GM18508 (cell line): ENCODE measurements around the gene POLL.
"Not testable (repeated sequence)": the region's sequence is repeated elsewhere in the genome, so short reads cannot be mapped to it uniquely, and the experiment has no call there.

Experiments used
- ATAC-seq: cut with Tn5 transposase; IDR thresholded peaks from one replicate; pipeline ENCODE4 v1.9.1; 2021; ENCODE audit warnings: moderate number of reproducible peaks; ENCODE audit not compliant: insufficient read depth, unreplicated experiment

Gene POLL

DNA sequence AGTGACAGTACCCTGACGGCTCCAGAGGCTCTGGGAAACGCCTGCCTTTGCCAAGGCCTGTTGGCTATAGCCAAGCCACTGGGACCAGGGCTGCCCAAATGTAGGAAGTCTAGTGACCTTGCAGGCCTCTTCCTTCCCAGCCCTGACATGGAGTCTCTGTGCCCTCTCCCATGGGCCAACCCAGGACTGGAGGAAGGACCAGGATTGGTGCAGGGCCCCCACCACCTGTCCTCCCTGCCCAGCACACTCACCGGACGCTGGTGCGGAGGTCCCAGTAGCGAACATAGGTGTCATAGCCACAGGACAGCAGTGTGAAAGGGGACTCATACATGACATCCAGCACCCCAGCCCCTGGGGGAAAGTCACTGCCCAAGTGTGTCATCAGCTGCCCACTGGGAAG lies 24.0 kb upstream of the POLL start:
- no peak for ATAC-seq

GRCh38 chr10:101611096-101611905 lies 23.2 kb upstream of the POLL start:
- no peak for ATAC-seq

- no peak for ATAC-seq
Observed at GRCh38 chr10:101609481-101609880, 21.4 kb upstream of the POLL start.

DNA sequence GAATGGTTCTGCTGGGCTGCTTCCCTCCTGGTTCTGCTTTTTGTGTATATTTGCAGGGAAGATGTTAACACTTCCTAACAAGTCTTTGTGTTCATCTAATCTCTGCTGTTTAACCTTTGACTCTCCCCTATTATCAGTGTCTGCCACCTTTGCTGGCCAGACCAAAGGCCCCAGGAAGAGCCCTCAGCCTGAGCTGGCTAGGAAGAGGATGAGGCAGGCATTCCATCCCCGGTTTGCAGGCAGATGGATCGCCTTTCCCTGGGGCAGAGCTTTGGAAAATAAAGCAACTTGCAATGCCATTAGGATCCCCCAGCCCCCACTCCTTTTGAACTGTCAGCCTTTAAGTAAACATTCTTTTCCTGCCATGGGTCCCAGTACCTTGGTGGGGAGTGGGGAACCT lies 19.1 kb upstream of the POLL start:
- no peak for ATAC-seq

GRCh38 chr10:101602761-101603398 lies 14.8 kb upstream of the POLL start:
- ATAC-seq = no peak

DNA sequence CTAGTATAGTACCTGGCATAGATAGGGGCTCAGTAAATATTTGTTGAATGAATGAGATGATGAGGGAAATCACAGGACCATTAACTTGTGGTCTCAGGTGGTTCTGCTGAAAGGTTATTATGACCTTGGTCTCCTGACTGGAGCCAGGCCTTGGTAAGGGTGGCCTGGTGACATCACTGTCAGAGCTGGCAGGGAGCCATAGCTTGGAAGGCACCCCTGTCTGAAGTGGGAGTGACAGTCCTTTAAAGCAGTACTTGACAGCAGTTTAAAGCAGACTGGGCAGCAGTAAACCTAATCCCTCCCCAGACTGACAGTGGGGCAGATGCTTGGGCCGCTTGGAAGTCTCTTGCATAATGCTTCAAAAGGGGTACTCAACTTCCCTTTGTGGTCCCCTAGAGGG lies 13.5 kb upstream of the POLL start:
- no peak for ATAC-seq

DNA sequence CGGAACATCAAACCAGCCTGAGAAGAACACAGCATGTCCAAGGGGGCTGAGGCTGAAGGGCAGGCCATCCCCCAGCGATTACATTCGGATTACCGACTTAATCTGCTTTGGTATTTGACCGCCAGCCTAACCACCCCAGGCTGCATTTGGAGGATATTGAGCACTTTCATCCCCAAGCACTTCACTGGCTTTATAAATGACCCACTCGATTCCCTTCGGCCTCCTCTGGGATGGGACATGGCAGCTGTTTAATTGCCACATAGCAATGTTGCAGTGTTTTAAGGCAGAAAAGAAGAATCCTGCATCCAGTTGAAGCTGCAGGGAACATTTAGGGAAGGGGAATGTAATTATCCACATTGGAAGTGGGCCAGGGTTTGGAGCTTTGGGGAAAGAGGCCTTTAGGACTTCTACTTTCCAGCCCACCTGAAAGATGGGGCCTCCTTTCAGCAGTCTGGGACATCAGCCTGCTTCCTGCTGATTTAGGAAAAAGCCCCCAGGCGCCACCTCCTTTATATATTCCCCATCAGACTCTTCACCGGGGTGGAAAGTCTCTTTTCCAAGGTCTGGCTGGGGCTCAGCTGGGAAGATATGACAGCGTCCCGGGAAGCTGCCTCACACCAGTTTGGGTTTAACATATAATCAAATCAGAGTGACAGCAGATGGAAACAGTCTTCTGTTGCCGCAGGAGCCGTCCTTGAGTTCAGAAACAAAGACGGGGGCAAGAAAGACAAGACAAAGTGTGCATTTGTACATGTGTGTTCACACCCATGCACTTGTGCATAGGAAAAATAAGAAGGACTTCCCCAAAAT lies 9.2 kb upstream of the POLL start:
- ATAC-seq = no peak

DNA sequence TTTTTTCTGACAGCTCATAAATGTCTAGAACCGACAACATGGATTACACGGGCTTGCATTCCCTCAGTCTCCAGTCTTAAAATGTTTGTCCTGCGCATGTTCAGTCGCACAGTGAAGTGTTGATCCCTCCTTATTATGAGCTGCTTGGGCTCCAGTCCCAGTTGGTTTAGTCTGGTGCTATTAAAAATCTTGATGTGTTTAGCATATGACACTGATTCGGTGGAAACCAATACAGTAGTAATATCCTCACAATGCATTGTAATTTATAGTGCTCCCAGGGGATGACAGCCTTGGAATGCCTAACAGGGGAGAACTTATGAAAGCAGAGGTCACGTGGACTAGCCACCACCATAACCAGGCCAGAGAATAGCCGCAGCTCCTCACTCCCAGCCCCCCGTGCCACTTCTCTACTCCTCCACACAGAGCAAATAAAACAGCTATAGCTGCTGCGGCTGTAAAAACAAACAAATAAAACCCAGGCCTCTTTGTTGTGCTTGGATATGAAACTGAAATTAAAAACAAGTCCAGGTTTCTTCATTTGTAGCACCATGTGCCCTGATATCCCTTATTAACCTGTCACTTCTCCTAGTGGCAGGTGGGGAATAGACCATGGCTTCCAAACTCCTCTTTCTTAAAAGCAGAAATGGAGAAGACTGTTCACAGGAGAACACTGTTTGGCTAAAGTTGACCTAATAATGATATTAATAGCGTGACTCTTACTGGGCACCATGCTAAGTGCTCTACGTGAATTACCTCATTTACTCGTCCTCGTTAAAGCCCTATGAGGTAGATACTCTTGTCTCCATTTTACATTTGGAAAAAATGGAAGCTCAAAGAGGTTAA lies 7.8 kb upstream of the POLL start:
- ATAC-seq = no peak

- ATAC-seq = not testable (repeated sequence)
Observed at GRCh38 chr10:101593331-101593730, 5.3 kb upstream of the POLL start.

GRCh38 chr10:101588879-101589278 lies 822 bp upstream of the POLL start:
- no peak for ATAC-seq

DNA sequence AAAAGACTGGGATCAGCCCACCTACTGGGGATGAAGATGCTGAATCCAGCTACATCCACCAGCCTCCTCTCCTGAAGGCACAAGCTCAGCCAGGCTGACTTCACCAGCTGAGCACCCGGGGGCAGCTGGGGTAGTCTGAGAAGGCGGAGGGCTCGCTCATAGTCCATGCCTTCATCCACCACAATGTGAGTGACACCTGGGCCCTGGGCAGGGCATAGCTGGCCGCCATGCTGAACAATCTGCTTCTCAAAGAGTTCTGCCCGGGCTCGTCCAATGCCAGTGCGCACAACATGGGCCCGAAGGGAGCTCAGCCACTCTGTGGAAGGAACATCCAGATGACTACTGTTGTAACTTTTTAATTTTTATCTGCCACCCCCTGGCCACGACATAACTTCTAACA lies 2.2 kb downstream of the POLL start:
- ATAC-seq = no peak

DNA sequence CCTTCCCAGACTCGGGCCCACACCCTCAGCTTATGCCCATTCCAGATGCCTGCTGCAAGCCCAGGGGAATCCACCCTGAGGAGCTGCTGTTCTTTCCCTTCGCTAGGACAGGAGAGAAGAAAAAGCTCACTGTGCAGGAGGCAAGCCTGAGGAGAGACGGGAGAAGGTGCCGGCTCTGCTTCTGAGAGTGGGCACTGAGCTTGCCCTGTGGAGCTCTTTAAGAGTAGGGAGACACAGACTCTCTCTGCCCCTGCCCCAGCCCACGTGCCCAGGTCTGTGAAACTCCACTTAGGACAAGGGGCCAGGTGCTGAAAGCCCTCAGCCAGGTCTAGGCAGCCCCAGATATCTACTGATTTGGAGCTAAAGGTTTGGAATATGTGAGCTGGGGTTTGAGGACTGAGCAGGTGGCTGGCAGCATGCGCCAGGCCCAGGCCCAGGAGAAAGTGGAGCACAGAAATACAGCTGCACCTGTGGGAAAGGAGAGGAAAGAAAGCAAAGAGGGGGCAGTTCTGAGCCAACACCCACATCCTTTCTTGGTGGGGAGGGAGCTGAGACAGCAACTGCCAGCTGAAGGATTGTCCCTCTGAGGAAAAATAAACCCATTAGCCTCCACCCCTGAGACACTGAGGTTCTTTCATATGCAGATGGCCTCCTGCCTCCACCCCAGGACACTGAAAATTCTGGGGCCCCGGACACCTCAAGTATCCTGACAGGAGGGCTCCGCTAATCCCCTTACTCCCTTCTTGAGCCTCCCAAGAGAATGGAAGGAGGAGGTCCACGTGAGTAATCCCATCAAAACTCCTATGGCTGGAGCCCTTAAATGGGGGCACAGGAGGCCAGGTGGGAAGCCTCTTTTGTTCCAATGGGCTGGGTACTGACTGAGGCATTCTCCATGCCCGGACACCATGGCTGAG lies 7.3 kb downstream of the POLL start:
- ATAC-seq = no peak

DNA sequence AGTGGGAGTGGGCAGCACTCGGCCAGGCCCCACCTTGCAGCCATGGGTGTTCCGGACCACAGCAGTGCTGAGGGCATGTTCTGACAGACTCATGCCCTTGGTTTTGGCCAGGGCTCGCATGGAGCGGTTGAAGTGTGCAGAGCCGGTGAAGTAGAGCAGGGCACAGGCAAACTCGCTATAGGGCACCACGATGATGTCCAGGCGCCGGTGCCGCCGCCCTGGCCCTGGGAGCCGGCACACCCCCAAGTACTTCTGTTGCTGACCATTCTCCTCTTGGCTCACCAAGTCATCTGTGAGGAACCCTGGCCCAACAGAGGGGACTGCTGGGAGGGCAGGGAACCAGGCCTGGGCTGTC lies 8.6 kb downstream of the POLL start:
- no peak for ATAC-seq

DNA sequence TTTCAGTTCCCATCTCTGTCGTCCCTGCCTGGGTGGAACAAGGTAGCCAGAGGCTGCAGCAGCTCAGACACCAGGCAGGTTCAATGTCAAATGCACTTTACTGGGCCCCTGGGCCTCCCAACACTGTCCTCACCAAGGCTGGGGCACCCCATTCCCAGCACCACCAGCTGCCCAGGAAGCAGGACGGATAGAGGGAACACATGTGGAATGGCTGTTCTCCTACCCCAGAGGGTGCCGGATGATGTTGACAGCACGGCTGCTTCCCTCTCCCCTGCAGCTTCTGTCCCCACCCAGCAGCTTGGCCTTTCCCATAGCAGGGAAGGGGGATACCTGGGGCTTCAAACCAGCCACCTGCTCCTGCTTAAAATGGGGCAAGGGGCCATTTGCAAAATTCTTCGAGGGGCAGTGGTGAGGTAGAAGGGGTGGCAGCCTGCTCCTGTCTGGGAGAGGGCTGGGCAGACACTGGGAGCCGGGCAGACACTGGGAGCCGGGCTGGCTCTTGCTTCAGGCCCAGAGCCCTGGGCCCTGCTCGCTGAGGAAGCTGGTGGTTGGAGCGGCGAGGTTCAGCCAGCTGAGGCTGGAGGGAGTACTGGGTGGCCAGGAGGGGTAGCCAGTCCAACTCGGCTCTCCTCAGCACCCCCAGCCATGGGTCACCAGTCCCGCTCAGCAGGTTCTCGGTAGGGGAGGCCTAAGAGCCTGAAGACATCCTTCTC lies 9.1 kb downstream of the POLL start:
- ATAC-seq = no peak

- ATAC-seq = no peak
Observed at GRCh38 chr10:101578192-101578591, 9.9 kb downstream of the POLL start.

DNA sequence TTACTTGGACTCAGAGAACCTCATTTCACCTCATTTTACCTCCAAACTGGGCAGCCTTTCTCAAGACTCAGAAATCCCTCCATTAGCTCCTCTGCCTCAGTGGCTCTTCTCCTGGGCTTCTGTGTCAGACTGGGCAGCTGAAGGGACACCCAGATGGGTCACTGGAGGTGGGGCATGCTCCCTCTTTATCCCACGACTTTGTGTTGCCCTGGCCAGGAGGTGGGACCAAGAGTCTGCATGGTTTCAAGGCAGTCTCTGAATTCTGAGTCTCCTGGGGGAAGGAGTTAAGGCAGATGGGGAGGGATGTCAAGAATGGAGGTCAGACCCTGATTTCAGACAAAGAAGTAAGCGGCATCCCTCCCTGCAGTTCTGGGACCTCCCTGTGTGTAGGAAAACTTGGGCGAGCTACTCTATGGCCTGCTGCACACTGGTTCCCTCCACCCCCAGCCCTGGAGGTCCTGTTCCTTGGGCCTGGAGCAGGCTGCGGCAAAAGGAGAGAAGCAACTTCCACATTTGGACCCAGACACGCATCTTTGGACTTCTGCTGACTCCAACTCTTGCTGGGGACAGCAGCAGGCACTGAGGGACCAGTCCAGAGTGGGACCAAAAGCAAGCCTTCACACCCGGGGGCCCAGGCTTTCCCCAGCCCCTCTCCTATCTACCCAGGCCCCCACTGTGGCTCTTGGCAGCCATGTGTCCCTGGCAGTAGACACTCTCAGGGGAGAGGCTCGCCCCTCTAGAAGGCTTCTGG lies 10.8 kb downstream of the POLL start:
- no peak for ATAC-seq

- no peak for ATAC-seq
Observed at GRCh38 chr10:101576211-101576863, 11.7 kb downstream of the POLL start.
